HG02840 (cell line): ENCODE results near the gene NTRK2.

ENCODE experiments used
- ATAC-seq: cut with Tn5 transposase; IDR thresholded peaks from one replicate; pipeline ENCODE4 v1.9.1; 2021; ENCODE audit warnings: mild to moderate bottlenecking, moderate library complexity, moderate number of reproducible peaks; ENCODE audit not compliant: unreplicated experiment, low FRiP score

NTRK2 gene

GRCh38 chr9:84955155-84955554 is 285.6 kb downstream of the NTRK2 start:
- ATAC-seq, result no peak

- ATAC-seq, result no peak
These were observed 286.4 kb downstream of the NTRK2 start for GRCh38 chr9:84955971-84956370.

- ATAC-seq, result no peak
These were observed 289.8 kb downstream of the NTRK2 start for GRCh38 chr9:84959339-84959738.

GRCh38 chr9:84966876-84967830 is 297.6 kb downstream of the NTRK2 start:
- ATAC-seq, result no peak

- ATAC-seq, result no peak
These were observed 299.6 kb downstream of the NTRK2 start for GRCh38 chr9:84969084-84969483.

GRCh38 chr9:84969736-84970135 is 300.2 kb downstream of the NTRK2 start:
- ATAC-seq, result no peak

GRCh38 chr9:84970432-84970831 is 300.9 kb downstream of the NTRK2 start:
- no peak for ATAC-seq

DNA sequence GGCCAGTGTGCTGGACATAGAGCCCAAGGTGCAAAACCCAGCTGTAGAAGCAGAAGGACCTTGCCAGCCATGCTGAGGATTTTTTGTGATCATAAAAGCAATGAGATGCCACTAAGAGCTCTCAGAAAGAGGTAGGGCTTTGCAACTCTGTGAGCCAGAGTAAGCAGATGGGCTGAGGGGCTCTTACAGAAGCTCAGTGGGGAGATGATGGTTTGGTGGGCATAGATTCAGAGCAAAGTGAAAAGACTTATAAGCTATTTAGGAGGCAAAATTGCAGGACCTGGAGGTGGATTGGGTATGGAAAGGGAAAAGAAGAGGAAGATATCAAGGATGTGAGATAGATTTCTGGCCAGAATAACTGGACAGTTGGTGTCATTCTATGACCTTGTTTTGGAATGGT is 302.0 kb downstream of the NTRK2 start:
- no peak for ATAC-seq

GRCh38 chr9:84974258-84974657 is 304.7 kb downstream of the NTRK2 start:
- ATAC-seq, result no peak

DNA sequence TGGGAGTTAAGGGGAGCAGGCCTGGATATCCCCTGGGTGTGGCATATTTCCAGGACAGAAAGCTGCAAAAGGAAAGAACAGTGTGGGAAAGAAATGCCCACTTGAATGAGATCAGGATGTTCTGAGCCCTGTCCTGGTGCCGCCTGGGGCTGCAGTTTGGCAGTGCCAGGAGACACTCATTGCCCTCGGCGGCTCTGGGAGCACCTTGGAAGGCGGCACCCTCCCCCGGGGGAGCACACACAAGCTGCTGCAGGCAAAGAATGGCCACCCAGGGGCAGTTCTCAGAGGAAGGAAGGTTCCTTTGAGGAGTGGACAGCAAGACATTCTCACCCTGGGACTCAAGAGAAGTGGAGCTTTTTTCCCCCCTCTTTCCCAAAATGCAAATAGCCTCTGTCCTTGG is 305.3 kb downstream of the NTRK2 start:
- no peak for ATAC-seq

DNA sequence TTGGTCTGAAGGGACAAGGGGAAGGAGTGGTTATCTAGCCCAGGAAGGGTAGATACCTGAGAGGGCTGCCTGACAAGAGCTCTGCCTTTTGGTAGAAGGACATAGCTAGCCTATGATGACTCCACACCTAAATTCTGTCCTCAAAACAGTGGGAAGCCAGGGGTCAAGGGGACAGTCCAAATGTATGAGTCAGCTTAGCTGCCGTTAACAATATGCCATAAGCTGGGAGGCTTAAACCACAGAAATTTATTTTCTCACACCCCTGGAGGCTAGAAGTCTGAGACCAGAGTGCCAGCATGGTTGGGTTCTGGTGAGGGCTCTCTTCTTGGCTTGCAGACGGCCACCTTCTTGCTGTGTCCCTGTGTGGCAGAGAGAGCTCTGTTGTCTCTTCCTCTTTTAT is 306.4 kb downstream of the NTRK2 start:
- ATAC-seq, result no peak

DNA sequence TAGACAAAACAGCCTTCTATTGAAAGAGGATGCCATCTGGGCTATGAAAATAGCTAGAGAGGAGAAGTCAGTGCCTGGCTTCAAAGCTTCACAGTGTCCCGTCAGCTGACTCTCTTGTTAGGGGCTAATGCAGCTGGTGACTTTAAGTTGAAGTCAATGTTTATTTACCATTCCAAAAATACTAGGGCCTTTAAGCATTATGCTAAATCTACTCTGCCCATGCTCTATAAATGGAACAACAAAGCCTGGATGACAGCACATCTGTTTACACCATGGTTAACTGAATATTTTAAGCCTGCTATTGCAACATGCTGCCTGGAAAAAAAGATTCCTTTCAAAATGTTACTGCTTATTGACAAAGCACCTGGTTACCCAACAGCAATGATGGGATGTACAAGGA is 309.1 kb downstream of the NTRK2 start:
- ATAC-seq, result no peak

DNA sequence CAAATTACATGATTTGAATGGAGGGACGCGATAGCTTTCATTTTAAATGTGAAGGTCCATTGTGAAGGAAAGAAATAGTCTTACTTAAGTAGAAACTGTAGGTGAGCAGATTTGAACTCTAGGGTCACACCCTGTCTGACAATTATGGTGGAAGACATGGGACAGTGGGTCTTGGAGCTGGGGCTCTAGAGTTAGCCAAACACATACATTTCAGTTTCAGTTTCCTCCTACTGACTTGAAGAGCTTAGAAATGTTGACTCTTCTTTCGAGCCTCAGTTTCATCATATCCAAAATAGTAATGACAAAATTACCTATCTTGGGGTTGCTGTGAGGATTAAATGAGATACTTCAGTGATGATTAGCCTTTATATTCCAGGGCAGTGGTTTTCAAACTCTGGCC is 314.2 kb downstream of the NTRK2 start:
- no peak for ATAC-seq

DNA sequence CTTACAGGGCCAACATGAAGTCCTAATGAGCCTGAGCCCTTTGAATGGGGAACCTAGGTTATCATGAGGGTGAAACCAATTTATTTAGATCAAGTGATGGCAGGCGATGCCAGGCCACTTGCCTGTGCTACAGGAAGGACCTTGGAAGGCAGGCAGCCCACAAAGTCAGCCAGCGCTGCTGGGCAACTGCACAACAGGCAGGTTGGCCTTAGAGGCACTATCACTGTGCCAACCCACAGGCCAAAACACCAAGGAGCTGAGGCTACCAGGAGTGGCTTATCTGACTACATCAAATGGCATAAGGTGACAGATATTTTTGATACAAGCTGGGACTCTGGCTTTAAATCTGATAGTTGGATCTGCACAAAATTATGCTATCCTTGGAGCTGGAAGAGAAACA is 319.1 kb downstream of the NTRK2 start:
- ATAC-seq, result no peak

GRCh38 chr9:84990416-84990815 is 320.9 kb downstream of the NTRK2 start:
- no peak for ATAC-seq

DNA sequence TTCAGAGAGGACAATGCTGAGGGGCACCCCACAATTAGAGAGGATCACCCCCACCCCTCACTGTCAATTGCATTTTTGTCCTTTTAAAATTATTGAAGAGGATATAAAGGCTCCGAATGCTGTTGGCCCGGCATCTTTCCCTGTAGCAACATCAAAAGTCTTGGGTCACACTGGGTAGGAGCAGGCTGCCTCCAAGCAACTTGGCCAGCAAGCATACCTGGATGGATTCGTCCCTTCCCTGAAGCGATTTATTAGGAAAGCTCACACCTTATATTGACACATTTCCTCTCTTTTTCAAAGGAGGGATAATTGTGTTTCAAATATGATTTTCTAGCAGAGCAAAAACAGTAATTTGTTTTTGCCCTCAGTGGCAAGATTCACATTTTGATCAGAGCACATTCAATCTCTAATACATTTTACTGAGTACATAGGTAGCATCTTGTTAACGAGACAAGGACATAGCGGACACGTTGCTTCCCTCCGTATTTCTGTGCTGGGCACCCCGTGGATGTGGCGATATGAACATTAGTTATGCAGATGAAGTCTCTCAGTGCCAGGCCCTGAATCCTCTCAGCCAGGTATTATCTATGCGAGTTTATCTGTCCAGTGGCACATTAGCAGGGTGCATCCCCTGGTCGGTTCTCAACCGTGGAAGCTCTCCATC is 321.5 kb downstream of the NTRK2 start:
- ATAC-seq, result no peak

GRCh38 chr9:84991514-84991870 is 322.0 kb downstream of the NTRK2 start:
- no peak for ATAC-seq

DNA sequence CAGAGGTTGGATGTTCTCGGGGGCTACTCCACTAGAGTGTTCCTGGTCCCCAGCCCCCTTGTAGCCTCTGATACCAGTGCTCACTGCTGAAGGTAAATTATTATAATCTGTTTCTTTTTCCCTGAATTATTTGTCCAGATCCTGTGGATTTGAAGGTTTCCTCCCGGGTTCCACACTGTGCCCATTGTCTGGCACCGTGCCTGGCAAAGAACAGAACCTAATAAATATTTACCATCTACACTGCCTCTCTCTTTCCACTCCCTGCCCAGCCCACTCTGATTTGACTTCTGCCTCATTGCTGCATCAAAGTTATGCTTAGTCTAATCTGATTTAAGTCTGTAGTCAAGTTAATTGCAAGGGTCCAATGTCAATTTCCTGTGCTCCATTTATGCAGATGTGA is 322.9 kb downstream of the NTRK2 start:
- no peak for ATAC-seq

- no peak for ATAC-seq
These were observed 323.6 kb downstream of the NTRK2 start for GRCh38 chr9:84993105-84993504.

DNA sequence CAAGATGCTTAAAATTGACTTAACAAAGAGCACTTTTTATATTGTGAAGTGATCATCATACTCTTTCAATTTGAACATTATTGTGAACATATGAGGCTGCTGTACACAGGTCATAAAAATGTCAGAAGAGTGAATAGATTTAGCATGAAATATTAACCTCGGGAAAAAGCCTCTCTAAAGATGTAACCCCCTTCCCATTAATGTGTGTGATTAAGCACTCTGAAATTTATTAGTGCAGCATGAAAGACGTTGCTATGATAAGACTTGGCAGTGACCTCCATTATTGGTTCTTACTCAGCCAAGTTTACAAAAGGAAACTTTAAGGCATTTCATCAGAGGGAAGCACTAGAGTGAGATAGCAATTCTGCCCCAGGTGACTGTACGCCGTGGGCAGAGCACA is 326.5 kb downstream of the NTRK2 start:
- ATAC-seq, result no peak

DNA sequence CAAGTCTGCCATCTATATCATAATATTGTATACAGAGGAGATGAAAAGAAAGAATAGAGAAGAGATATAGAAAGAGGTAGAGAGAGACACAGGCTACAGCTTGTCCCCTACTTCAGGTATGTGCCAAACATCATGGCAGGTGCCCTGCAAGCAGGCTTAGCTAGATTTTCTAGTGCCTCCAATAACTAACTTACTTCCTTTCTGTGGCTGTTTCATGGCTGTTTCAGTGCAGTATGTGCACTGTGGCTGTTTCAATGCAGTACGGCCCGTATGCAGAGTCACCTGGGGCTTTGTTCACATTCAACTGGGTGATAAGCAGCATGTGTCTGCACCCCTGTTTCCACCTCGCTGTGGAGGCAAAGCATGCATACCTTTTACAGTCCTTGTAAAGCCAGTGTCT is 327.2 kb downstream of the NTRK2 start:
- no peak for ATAC-seq

DNA sequence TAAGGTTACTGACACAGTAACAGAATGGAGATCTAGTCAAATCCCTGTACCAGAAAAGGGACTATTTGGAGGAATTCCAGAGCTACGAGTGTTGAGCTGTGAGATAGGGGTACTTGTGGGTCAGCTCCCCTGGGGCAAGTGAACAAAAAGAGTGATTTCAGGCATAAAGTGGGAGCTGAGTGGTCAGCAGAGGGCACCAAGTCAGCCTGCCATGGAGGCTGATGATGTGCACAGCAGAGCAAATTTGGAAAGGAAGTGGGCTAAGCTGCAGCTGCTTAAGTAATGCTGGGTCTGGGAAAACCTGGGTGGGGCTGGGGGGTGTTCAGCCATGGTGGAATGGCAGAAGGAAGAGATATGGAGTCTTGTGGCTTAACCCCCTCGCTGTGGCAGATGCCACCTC is 327.9 kb downstream of the NTRK2 start:
- no peak for ATAC-seq
